WI38 (cell line): ENCODE results near the gene NDUFB2.
"Not testable (repeated sequence)": the region's sequence is repeated elsewhere in the genome, so short reads cannot be mapped to it uniquely, and the experiment has no call there.

Source experiments
- H3K4me3 ChIP-seq: 2 replicates; pipeline ENCODE4 v1.5.1; 2011; ENCODE audit warnings: low read depth, mild to moderate bottlenecking, control low read depth, low read length
- TF ChIP-seq, protein P1 (sequence below): IDR thresholded peaks from 2 replicates; pipeline ENCODE4 v1.5.1; 2012; ENCODE audit warnings: low read depth, mild to moderate bottlenecking, control low read depth, low read length

The NDUFB2 gene

DNA sequence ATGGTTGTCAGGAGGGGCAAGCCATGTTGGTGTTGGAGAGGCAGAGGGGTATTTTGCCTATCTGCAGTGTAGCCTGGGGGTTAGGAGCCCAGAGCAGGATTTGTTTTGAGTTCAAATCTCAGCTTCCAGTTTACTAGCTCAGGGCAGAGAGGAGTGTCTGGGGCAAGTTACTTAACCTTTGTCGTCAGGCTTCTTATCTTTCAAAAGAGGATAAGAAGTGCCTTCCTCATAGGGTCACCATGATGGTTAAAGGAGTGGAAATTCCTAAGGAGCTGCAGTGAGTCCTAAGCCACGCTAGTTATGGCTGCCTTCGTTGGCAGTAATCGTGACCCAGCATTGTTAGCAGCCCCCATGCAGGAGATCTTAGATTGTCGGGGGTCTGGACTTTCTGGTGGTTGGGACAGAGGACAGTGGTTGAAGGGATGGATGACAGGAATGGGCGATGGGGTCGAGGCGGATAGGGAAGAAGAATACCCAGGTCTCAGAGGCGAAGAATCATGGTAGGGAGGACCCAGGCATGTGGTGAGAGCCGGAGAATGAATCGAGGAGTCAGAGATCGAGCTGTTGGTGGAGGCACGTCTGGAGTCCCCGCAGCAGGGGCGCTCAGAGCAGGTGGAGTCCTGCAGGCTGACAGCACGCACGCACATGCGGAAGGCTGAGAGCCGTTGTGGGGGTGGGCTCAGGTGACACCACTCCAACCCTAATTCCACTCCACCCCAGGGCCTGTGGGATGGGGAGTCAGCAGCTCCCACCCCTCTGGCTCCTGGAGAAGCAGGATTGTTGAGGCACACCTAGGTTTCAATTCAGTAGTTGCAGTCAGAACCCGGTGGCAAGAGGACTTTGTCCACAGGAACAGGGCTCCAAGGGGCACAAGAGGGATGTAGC is 12.2 kb upstream of the NDUFB2 start:
- TF ChIP-seq, protein P1, sequence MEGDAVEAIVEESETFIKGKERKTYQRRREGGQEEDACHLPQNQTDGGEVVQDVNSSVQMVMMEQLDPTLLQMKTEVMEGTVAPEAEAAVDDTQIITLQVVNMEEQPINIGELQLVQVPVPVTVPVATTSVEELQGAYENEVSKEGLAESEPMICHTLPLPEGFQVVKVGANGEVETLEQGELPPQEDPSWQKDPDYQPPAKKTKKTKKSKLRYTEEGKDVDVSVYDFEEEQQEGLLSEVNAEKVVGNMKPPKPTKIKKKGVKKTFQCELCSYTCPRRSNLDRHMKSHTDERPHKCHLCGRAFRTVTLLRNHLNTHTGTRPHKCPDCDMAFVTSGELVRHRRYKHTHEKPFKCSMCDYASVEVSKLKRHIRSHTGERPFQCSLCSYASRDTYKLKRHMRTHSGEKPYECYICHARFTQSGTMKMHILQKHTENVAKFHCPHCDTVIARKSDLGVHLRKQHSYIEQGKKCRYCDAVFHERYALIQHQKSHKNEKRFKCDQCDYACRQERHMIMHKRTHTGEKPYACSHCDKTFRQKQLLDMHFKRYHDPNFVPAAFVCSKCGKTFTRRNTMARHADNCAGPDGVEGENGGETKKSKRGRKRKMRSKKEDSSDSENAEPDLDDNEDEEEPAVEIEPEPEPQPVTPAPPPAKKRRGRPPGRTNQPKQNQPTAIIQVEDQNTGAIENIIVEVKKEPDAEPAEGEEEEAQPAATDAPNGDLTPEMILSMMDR = no peak
- H3K4me3 ChIP-seq = no peak overlapping the region

DNA sequence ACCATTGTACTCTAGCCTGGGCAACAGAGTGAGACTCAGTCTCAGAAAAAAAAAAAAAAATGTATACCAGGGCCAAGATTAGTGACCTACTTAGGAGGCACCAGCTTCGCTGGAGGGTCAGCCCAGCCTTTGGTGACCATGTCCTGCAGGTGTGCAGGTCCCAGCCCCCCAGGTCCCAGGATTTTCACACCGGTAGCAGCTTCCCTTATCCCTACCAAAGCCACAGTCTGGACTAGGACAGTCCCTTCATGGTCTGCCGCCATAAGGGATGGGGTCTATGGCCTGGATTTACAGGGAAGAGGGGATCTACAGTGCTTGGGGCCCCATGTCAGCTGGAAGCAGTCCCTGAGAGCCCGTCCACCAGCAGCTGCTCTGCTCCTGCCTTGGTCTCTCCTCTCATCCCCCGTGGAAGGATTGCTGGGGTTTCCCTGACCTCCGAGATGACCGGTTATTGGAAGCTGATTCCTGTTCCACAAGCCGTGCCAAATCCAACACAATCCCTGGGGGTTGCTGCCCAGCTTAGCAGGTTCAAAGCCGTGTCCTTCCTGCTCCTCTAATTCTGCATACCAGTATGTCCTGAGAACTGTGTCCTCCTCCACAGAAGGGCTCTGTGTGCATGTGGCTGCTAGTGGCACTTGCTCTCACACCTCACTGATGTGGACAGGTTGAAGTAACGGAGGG is 11.0 kb upstream of the NDUFB2 start:
- no peak overlapping the region for H3K4me3 ChIP-seq
- TF ChIP-seq, protein P1 = no peak

DNA sequence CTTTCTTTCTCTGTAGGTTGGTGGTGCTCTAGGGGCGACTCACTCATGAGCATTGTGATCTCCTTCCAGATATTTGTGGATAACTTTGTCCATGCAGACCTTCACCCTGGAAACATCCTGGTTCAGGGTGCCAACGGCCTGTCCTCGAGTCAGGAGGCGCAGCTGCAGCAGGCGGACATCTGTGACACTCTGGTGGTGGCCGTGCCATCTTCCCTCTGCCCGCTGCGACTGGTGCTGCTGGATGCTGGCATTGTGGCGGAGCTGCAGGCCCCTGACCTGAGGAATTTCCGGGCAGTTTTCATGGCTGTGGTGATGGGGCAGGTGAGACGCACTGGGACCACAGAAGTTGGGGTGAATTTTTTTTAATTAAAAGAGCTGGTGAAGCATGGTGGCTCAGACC is 9.6 kb upstream of the NDUFB2 start:
- no peak overlapping the region for H3K4me3 ChIP-seq
- TF ChIP-seq, protein P1 = no peak

DNA sequence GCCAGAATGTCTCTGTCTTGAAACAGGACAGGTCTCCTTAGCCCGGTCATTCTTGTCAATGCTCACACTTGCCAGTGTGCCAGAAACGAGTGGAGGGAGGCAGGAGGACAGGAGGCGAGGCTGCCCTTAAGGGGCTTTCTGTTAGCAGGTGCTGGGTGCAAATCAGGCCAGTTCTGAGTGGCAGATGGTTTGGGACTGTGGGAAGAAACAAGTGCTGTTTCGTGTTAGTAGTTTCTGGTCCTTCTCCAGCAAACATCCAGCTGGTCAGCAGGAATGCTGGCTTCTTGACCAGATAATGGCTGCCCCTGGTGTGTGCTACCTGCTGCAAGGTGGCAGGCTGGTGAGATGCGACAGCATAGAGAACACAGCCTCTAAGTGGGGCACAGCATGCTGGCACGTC is 8.2 kb upstream of the NDUFB2 start:
- no peak overlapping the region for H3K4me3 ChIP-seq
- TF ChIP-seq, protein P1 = no peak

DNA sequence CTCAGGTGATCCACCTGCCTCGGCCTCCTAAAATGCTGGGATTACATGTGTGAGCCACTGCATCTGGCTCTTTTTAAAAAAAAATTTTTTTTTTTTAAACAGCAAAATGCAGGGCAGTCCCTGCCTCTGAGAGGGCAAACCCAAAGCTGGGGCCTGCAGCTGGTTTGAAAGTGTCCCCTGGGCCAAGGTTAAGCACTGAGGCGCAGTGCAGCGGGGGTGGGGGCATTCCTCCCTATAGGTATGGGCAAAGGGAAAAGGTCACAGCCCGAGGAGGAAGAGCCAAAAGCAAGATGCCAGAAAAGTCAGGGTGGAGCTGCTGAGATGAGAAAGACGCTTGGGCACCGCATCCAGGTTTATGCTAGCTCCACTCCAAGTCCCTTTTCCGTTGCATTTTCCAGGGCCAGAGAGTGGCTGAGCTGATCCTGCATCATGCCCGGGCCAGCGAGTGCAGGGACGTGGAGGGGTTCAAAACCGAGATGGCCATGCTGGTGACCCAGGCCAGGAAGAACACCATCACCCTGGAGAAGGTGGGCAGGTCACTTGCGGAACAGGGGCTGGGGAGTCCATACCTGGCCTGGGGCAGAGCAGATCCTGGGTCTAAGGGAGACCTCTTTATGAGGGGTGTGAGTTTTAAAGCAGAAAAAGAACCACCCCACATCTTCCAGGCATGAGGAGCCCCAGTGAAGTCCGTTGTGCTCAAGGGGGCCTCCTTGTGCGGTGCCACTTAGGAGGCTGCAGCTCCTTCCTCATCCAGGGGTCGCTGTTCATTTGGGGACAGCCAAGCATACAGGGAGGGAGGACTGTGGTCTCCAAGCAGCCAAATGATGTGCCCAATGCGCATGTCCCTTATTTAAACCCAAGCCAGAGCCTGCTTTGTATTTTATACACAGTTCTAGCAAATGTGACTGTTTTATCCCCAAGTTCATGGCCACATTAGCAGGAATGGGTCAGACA is 7.0 kb upstream of the NDUFB2 start:
- TF ChIP-seq, protein P1 = no peak
- H3K4me3 ChIP-seq = no peak overlapping the region

DNA sequence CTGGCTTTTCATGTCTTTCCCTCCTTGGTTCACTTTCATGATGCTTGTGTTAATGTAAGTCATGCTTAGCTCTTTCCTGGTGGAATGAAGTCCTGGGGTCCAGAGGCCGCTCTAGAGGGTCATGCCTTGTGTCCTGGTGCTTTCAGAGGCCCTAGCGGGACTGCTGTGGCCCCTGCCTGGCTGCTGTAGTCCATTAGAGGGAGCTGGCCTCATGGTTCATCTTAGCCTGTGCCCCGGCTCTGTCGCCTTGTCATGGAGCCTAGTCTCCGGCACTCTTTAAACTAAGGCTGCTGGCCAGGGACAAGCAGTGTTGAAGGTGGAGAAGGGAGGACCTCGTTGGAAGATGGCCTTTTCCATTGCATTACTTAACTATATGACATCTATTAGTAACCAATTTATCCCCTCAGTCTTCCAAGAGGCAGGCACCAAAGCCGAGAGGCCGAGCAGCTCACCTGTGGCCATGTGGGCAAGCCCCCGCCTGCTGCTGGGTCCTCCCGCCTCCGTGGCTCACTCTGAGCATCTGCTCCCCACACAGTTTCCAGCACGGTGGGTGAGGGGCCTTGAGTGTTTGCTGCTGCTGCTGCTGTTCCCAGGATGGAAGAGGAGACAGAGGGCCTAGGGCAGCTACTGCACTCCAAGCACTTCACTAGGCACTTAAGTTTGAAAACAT is 5.0 kb upstream of the NDUFB2 start:
- TF ChIP-seq, protein P1 = no peak
- H3K4me3 ChIP-seq = no peak overlapping the region

DNA sequence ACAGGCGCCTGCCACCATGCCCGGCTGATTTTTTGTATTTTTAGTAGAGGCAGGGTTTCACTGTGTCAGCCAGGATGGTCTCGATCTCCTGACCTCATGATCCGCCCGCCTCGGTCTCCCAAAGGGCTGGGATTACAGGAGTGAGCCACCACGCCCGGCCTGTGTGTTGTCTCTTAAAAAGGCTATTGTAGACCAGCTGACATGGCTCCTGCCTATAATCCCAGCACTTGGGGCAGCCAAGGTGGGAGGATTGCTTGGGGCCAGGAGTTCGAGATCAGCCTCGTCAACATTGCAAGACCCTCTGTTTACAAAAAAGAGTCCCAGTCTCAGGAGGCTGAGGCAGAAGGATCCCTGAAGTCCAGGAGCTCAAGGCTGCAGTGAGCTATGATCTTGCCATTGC is 2.7 kb upstream of the NDUFB2 start:
- not testable (repeated sequence) for H3K4me3 ChIP-seq
